Activated naive CD4-positive, alpha-beta T cell (primary cell): Measurements from ENCODE around the gene FGD5.

ENCODE experiments used
- DNase-seq, 4 experiments: peaks; one replicate each; lab custom pipeline; 2025; lab: John Stamatoyannopoulos, UW

FGD5 gene

GRCh38 chr3:14818804-14819500 is at the start of gene FGD5:
Gene FGD5 (plus strand): TSS chr3:14818962. CDS start chr3:14819072, 110 bp downstream.
- DNase-seq = no peak

GRCh38 chr3:14769544-14770325 is 49.0 kb upstream of the FGD5 start:
- no peak for DNase-seq

- DNase-seq = no peak
Measured at GRCh38 chr3:14770591-14770990, 48.2 kb upstream of the FGD5 start.

GRCh38 chr3:14771593-14772497 is 46.9 kb upstream of the FGD5 start:
- DNase-seq = no peak

GRCh38 chr3:14772533-14773138 is 46.1 kb upstream of the FGD5 start:
- DNase-seq = no peak

- DNase-seq = no peak
Measured at GRCh38 chr3:14773281-14773680, 45.5 kb upstream of the FGD5 start.

GRCh38 chr3:14773691-14774128 is 45.1 kb upstream of the FGD5 start:
- DNase-seq = no peak

GRCh38 chr3:14774431-14774830 is 44.3 kb upstream of the FGD5 start:
- DNase-seq = no peak

- no peak for DNase-seq
Measured at GRCh38 chr3:14775011-14775410, 43.8 kb upstream of the FGD5 start.

GRCh38 chr3:14775563-14775962 is 43.2 kb upstream of the FGD5 start:
- no peak for DNase-seq

GRCh38 chr3:14779069-14779685 is 39.6 kb upstream of the FGD5 start:
- DNase-seq = no peak

- no peak for DNase-seq
Measured at GRCh38 chr3:14780927-14781507, 37.7 kb upstream of the FGD5 start.

- DNase-seq = no peak
Measured at GRCh38 chr3:14783480-14784086, 35.2 kb upstream of the FGD5 start.

- no peak for DNase-seq
Measured at GRCh38 chr3:14784087-14784681, 34.6 kb upstream of the FGD5 start.

GRCh38 chr3:14785207-14786155 is 33.3 kb upstream of the FGD5 start:
- no peak for DNase-seq

- no peak for DNase-seq
Measured at GRCh38 chr3:14786369-14786768, 32.4 kb upstream of the FGD5 start.

- no peak for DNase-seq
Measured at GRCh38 chr3:14787630-14788029, 31.1 kb upstream of the FGD5 start.

- DNase-seq = no peak
Measured at GRCh38 chr3:14788644-14789043, 30.1 kb upstream of the FGD5 start.

GRCh38 chr3:14789221-14789620 is 29.5 kb upstream of the FGD5 start:
- DNase-seq = no peak
